Posterior cingulate gyrus (tissue), 11 donors: Measurements from ENCODE around the gene C19orf81.

Experiments used
- DNase-seq, 10 donors: peaks; one replicate each; pipeline versions ENCODE4 v3.0.0 to v3.0.0-alpha.2; 2020 to 2021; ENCODE audit warnings: mixed read lengths in 3 of 10
- intact Hi-C: fragments of 100-400 bp; cut with DNase I; formaldehyde crosslinking; loops from one replicate; pipeline ENCODE4 v1.15.1; 2023

The C19orf81 gene

GRCh38 chr19:50673118-50673517, 23.9 kb downstream of the C19orf81 start:
- DNase-seq = peak in 1 of 10 donors; percentile 49
- intact Hi-C loops = no loop called here

- no peak for DNase-seq
- intact Hi-C loops = no loop called here
Observed at GRCh38 chr19:50676625-50677197, 27.5 kb downstream of the C19orf81 start.

- peak in 1 of 10 donors; percentile 25 for DNase-seq
- intact Hi-C loops = no loop called here
Observed at GRCh38 chr19:50677636-50678035, 28.4 kb downstream of the C19orf81 start.

- intact Hi-C loops = no loop called here
- peak in 1 of 10 donors; percentile 48 for DNase-seq
Observed at GRCh38 chr19:50678323-50678722, 29.1 kb downstream of the C19orf81 start.

GRCh38 chr19:50679177-50680125, 30.2 kb downstream of the C19orf81 start:
- intact Hi-C loops = no loop called here
- DNase-seq = peak; percentile 74 to 98 (median 90)

- intact Hi-C loops = no loop called here
- DNase-seq = peak in 1 of 10 donors; percentile 79
Observed at GRCh38 chr19:50686310-50687032, 37.2 kb downstream of the C19orf81 start.

GRCh38 chr19:50688766-50689165, 39.5 kb downstream of the C19orf81 start:
- DNase-seq = peak in 1 of 10 donors; percentile 71
- intact Hi-C loops = no loop called here

GRCh38 chr19:50690439-50690838, 41.2 kb downstream of the C19orf81 start:
- intact Hi-C loops = no loop called here
- no peak for DNase-seq

GRCh38 chr19:50693064-50693975, 44.1 kb downstream of the C19orf81 start:
- DNase-seq = peak in 1 of 10 donors; percentile 78
- intact Hi-C loops = no loop called here

GRCh38 chr19:50694815-50695145, 45.5 kb downstream of the C19orf81 start:
- intact Hi-C loops = no loop called here

GRCh38 chr19:50695251-50696093, 46.2 kb downstream of the C19orf81 start:
- DNase-seq = peak in 5 of 10 donors; percentile 42 to 91 (median 87)
- intact Hi-C loops = no loop called here

More at GRCh38 chr19:50694815-50695145, 45.5 kb downstream of the C19orf81 start:
- no peak for DNase-seq

GRCh38 chr19:50696094-50696483, 46.8 kb downstream of the C19orf81 start:
- no peak for DNase-seq
- intact Hi-C loops = no loop called here

GRCh38 chr19:50697414-50698124, 48.3 kb downstream of the C19orf81 start:
- DNase-seq = no peak
- intact Hi-C loops = no loop called here

GRCh38 chr19:50701367-50701985, 52.2 kb downstream of the C19orf81 start:
- DNase-seq = peak in 2 of 10 donors; percentile 22 to 68
- intact Hi-C loops = no loop called here

- intact Hi-C loops = no loop called here
Observed at GRCh38 chr19:50702158-50702870, 53.1 kb downstream of the C19orf81 start.

GRCh38 chr19:50702871-50703829, 53.9 kb downstream of the C19orf81 start:
- intact Hi-C loops = no loop called here
- DNase-seq = peak in 4 of 10 donors; percentile 61 to 93 (median 86)

More at GRCh38 chr19:50702158-50702870, 53.1 kb downstream of the C19orf81 start:
- DNase-seq = peak in 2 of 10 donors; percentile 67 to 68
